ENCODE data around the gene ABCB4. TPM values are rescaled to one million over a fixed set of nuclear protein-coding genes. Genes with fewer than 3 reads are reported as not detected.

Gene ABCB4
- total and polyA plus RNA-seq, 2 of the 8 experiments (the other 6 are each of a cell fraction or from before 2014, with no cell fraction given), result 0.54 to 0.60 TPM

DNA sequence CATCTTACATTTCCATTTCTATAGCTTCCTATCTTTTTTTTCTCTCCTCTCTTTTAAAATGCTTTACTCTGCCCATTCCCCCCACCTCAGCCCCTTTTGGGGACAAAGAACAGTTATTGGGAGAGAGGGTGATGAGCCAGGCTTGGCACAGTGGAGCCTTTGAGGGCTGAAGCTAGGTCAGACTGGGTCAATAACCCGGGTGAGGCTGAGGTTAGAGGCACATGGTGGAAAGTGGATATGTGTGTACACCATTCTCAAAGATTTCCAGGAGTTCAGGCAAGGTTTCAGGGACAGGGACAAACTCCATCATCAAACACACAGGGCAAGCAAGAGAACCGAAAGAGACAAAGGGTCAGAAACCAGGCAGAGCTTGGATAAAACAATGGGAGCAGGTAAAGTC lies 11.5 kb downstream of the ABCB4 start (continued):
- TF ChIP-seq, protein P1, sequence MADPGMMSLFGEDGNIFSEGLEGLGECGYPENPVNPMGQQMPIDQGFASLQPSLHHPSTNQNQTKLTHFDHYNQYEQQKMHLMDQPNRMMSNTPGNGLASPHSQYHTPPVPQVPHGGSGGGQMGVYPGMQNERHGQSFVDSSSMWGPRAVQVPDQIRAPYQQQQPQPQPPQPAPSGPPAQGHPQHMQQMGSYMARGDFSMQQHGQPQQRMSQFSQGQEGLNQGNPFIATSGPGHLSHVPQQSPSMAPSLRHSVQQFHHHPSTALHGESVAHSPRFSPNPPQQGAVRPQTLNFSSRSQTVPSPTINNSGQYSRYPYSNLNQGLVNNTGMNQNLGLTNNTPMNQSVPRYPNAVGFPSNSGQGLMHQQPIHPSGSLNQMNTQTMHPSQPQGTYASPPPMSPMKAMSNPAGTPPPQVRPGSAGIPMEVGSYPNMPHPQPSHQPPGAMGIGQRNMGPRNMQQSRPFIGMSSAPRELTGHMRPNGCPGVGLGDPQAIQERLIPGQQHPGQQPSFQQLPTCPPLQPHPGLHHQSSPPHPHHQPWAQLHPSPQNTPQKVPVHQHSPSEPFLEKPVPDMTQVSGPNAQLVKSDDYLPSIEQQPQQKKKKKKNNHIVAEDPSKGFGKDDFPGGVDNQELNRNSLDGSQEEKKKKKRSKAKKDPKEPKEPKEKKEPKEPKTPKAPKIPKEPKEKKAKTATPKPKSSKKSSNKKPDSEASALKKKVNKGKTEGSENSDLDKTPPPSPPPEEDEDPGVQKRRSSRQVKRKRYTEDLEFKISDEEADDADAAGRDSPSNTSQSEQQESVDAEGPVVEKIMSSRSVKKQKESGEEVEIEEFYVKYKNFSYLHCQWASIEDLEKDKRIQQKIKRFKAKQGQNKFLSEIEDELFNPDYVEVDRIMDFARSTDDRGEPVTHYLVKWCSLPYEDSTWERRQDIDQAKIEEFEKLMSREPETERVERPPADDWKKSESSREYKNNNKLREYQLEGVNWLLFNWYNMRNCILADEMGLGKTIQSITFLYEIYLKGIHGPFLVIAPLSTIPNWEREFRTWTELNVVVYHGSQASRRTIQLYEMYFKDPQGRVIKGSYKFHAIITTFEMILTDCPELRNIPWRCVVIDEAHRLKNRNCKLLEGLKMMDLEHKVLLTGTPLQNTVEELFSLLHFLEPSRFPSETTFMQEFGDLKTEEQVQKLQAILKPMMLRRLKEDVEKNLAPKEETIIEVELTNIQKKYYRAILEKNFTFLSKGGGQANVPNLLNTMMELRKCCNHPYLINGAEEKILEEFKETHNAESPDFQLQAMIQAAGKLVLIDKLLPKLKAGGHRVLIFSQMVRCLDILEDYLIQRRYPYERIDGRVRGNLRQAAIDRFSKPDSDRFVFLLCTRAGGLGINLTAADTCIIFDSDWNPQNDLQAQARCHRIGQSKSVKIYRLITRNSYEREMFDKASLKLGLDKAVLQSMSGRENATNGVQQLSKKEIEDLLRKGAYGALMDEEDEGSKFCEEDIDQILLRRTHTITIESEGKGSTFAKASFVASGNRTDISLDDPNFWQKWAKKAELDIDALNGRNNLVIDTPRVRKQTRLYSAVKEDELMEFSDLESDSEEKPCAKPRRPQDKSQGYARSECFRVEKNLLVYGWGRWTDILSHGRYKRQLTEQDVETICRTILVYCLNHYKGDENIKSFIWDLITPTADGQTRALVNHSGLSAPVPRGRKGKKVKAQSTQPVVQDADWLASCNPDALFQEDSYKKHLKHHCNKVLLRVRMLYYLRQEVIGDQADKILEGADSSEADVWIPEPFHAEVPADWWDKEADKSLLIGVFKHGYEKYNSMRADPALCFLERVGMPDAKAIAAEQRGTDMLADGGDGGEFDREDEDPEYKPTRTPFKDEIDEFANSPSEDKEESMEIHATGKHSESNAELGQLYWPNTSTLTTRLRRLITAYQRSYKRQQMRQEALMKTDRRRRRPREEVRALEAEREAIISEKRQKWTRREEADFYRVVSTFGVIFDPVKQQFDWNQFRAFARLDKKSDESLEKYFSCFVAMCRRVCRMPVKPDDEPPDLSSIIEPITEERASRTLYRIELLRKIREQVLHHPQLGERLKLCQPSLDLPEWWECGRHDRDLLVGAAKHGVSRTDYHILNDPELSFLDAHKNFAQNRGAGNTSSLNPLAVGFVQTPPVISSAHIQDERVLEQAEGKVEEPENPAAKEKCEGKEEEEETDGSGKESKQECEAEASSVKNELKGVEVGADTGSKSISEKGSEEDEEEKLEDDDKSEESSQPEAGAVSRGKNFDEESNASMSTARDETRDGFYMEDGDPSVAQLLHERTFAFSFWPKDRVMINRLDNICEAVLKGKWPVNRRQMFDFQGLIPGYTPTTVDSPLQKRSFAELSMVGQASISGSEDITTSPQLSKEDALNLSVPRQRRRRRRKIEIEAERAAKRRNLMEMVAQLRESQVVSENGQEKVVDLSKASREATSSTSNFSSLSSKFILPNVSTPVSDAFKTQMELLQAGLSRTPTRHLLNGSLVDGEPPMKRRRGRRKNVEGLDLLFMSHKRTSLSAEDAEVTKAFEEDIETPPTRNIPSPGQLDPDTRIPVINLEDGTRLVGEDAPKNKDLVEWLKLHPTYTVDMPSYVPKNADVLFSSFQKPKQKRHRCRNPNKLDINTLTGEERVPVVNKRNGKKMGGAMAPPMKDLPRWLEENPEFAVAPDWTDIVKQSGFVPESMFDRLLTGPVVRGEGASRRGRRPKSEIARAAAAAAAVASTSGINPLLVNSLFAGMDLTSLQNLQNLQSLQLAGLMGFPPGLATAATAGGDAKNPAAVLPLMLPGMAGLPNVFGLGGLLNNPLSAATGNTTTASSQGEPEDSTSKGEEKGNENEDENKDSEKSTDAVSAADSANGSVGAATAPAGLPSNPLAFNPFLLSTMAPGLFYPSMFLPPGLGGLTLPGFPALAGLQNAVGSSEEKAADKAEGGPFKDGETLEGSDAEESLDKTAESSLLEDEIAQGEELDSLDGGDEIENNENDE (IDR thresholded peaks at IDR 0.05; ENCODE audit: insufficient replicate concordance, low read length), result no peak
- TF ChIP-seq POLR2AphosphoS5 (IDR thresholded peaks at IDR 0.05; ENCODE audit: low read depth, low read length) (no peak), EP300 (IDR thresholded peaks at IDR 0.05; ENCODE audit: borderline replicate concordance in 1 of 2, low read depth in 2 of 2, low read length in 2 of 2) (no peak), CBX5 (IDR thresholded peaks at IDR 0.05; ENCODE audit: low read depth, low read length) (no peak), JUND (IDR thresholded peaks at IDR 0.05; ENCODE audit: low read length) (no peak), RFX5 (IDR thresholded peaks at IDR 0.05; ENCODE audit: borderline replicate concordance, low read depth, low read length) (no peak), KDM1A (IDR thresholded peaks at IDR 0.05; ENCODE audit: borderline replicate concordance, low read length) (no peak), GABPA (IDR thresholded peaks at IDR 0.05; ENCODE audit: borderline replicate concordance, insufficient read depth, low read length) (no peak), POU5F1 (IDR thresholded peaks at IDR 0.05; ENCODE audit: low read depth, low read length) (no peak), SP2 (IDR thresholded peaks at IDR 0.05; ENCODE audit: low read length) (no peak), MAFK (IDR thresholded peaks at IDR 0.05; ENCODE audit: low read depth, low read length) (no peak), EGR1 (IDR thresholded peaks at IDR 0.05; ENCODE audit: borderline replicate concordance, low read depth, low read length) (no peak)
